Bronchial epithelial cell (primary cell): ENCODE data around the gene TRIM47. TPM values are rescaled to one million over a fixed set of nuclear protein-coding genes. Genes with fewer than 3 reads are reported as not detected.
"Not testable (repeated sequence)": the region's sequence is repeated elsewhere in the genome, so short reads cannot be mapped to it uniquely, and the experiment has no call there.

Experiments used
- DNase-seq: peaks from one replicate; pipeline ENCODE4 v3.0.0-alpha.2; 2010; ENCODE audit warnings: low read depth
- FAIRE-seq: peaks from 2 replicates; lab custom pipeline; 2011; peaks lifted over from hg19 to GRCh38; lab: Jason Lieb, UNC
- H3K27me3 ChIP-seq: 2 replicates; pipeline ENCODE4 v1.5.1; 2011; ENCODE audit warnings: low read length; ENCODE audit not compliant: control insufficient read depth, insufficient read depth
- H3K36me3 ChIP-seq: 2 replicates; pipeline ENCODE4 v1.5.1; 2011; ENCODE audit warnings: low read length; ENCODE audit not compliant: control insufficient read depth, insufficient read depth
- H3K4me3 ChIP-seq: 2 replicates; pipeline ENCODE4 v1.5.1; 2011; ENCODE audit warnings: mild to moderate bottlenecking, low read depth, low read length, control low read depth
- total RNA-seq: library from RNA; depleted of rRNA; stranded (reverse); fragments of >200 nt; gene quantifications from 2 replicates; pipeline ENCODE4 v1.2.1, GENCODE V29; 2014
- TF ChIP-seq, protein P1 (sequence below): IDR thresholded peaks from 2 replicates; pipeline ENCODE4 v1.5.1; 2011; ENCODE audit warnings: mild to moderate bottlenecking, moderate library complexity, low read length, control low read depth, inconsistent platforms; ENCODE audit not compliant: insufficient read depth, severe bottlenecking

Gene TRIM47
- total RNA-seq, 1 donor from 2014 or later = 10.5 TPM

DNA sequence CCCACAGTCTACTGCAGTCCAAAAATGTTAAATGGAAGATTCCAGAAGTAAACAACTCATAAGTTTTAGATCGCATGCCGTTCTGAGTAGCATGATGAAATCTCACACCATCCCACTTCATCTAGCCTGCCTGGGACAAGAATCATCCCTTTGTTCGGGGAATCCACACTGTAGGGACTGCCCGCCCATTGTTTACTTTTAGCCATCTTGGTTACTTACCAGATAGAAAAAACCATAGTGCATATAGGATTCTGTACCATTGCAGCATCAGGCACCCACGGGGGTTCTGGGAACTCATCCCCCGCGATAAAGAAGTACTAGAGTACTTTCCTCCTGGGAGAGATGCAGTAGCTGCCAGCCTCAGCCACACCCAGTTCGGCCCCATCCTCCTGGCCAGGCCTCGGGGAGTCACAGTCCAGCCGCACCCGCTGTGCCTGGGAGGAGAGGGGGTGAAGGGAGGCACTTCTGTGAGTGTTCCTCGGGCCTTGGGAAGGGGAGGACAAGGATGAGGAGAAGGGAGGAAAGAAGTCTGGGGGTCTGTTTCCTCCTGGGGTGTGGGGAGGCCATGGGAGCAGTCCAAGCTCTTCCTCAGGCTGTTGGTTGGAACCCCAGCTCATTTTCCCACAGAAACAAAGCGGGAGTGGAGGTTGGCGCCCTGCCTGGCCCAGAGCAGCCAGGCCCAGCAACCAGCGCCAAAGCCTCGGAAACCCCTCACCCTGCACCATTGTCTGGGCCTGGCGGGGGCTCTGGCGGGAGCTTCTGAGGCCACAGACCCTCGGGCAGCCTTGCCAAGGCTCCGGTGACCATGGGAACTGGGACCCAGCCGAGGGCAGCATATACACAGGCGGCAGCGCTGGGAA, 8.9 kb downstream of the TRIM47 start:
- H3K36me3 ChIP-seq = no peaks in the 10 kb centered on the region
- FAIRE-seq (no peak), DNase-seq (peak; percentile 54)
- H3K27me3 ChIP-seq = no peaks in the 10 kb centered on the region
- H3K4me3 ChIP-seq = no peak overlapping the region
- TF ChIP-seq, protein P1, sequence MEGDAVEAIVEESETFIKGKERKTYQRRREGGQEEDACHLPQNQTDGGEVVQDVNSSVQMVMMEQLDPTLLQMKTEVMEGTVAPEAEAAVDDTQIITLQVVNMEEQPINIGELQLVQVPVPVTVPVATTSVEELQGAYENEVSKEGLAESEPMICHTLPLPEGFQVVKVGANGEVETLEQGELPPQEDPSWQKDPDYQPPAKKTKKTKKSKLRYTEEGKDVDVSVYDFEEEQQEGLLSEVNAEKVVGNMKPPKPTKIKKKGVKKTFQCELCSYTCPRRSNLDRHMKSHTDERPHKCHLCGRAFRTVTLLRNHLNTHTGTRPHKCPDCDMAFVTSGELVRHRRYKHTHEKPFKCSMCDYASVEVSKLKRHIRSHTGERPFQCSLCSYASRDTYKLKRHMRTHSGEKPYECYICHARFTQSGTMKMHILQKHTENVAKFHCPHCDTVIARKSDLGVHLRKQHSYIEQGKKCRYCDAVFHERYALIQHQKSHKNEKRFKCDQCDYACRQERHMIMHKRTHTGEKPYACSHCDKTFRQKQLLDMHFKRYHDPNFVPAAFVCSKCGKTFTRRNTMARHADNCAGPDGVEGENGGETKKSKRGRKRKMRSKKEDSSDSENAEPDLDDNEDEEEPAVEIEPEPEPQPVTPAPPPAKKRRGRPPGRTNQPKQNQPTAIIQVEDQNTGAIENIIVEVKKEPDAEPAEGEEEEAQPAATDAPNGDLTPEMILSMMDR = no peak

DNA sequence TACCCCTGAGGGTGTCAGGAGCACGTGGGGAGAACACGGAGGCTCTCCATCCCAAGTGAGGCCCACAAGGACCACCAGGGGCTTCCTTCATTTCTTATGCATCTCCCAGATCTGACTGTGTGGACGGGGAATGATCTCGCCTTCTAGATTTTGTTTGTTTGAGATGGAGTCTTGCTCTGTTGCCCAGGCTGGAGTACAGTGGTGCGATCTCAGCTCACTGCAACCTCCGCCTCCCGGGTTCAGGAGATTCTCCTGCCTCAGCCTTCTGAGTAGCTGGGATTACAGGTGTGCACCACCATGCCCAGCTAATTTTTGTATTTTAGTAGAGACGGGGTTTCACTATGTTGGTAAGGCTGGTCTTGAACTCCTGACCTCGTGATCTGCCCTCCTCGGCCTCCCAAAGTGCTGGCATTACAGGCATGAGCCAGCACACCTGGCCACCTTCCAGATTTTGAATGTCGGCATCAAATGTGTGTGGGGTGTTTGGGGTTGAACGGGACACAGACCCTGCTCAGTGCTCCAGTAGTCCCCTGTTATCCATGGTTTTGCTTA, 9.6 kb downstream of the TRIM47 start:
- not testable (repeated sequence) for H3K36me3 ChIP-seq, H3K27me3 ChIP-seq, H3K4me3 ChIP-seq, FAIRE-seq, DNase-seq

DNA sequence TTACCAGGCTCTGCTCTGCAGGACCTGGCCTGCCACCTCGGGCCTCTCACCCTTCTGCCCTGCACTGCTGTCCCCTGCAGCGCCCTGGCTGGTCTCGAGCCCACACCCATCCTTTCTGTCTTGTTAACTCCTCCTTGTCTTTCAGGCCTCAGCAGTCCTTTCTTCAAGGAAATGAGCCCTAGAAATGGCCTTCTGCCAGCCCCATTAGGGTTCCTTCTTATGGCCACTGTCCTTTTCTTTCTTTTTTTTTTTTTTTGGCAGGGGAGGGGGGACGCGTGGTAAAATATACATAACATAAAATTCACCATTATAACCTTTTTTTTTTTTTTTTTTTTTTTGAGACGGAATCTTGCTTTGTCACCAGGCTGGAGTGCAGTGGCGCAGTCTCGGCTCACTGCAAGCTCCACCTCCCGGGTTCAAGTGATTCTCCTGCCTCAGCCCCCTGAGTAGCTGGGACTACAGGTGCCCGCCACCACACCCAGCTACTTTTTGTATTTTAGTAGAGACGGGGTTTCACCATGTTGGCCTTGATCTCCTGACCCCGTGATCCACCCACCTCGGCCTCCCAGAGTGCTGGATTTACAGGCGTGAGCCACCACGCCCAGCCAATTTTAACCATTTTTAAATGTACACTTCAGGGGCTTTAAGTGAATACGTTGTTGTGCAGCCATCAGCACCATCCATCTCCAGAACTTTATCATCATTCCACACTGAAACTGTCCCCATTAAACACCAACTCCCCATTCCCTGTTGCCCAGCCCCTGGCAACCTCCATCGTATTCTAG, 12.8 kb downstream of the TRIM47 start:
- not testable (repeated sequence) for H3K36me3 ChIP-seq, FAIRE-seq, DNase-seq, H3K27me3 ChIP-seq, H3K4me3 ChIP-seq

DNA sequence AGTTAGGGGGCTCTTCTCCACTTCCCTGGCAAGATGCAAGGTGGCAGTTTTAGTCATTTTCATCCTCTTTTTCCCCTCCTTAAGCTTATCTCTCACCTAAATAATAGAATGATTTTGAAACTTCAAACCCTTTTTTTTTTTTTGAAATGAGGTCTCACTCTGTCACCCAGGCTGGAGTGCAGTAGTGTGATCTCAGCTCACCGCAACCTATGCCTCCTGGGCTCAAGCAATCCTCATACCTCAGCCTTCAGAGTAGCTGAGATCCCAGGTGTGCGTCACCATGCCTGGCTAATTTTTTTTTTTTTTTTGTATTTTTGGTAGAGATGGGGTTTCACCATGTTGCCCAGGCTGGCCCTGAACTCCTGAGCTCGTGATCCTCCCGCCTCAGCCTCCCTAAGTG, 13.5 kb downstream of the TRIM47 start:
- DNase-seq = peak; percentile 69
- not testable (repeated sequence) for H3K27me3 ChIP-seq, H3K4me3 ChIP-seq, FAIRE-seq, H3K36me3 ChIP-seq

DNA sequence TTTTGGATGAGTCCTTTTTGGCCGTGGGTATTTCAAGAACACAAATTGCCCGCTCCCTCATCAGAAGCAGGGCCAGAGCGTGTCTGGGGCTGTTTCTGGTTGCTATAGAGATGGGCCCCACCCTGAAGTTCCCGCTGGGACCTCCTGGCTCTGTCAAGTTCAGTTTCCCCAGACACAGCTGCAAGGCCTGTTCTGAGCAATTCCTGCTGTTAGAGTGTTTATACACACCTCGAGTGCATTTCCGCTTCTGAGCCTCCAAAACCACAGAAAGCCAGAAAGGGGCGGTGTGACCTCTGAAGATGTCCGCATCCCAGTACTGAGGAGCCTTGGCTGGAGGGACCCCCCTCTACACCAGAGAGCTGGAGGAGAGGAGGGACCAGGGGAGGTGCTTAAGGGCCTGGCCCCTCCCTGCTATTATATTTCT, 13.9 kb downstream of the TRIM47 start:
- TF ChIP-seq, protein P1 = no peak
- DNase-seq (peak; percentile 79), FAIRE-seq (no peak)
- H3K27me3 ChIP-seq = no peaks in the 10 kb centered on the region
- no peaks in the 10 kb centered on the region for H3K36me3 ChIP-seq
- H3K4me3 ChIP-seq = no peak overlapping the region

DNA sequence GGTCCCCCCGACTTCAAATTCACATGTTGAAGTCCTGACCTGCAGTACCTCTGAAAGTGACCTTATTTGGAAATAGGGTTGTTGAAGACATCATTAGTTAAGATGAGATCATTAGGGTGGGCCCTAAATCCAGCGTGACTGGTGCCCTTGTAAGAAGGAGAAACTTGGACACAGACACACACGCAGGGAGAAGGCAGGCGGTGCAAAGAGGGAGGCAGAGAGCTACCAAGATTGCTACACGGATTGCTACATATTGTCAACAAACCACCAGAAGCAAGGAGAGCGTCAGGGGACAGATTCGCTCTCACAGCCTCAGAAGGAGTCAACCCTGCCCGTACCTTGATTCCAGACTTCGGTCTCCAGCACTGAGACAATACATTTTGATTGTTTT, 16.5 kb downstream of the TRIM47 start:
- DNase-seq (no peak), FAIRE-seq (no peak)
- H3K36me3 ChIP-seq = no peaks in the 10 kb centered on the region
- TF ChIP-seq, protein P1 = no peak
- H3K27me3 ChIP-seq = no peaks in the 10 kb centered on the region
- H3K4me3 ChIP-seq = no peak overlapping the region

DNA sequence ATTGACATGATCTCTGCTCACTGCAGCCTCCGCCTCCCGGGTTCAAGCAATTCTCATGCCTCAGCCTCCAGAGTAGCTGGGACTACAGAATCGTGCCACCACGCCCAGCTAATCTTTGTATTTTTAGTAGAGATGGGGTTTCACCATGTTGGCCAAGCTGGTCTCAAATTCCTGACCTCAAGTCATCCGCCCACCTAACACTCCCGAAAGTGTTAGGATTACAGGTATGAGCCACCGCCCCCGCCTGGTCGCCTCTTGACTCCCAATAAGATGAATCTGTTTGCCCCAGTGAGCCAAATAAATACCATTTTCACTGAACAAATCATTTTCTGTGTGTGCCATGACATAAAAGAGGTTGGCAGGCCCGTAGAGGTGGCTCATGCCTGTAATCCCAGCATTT, 19.0 kb downstream of the TRIM47 start:
- H3K36me3 ChIP-seq, FAIRE-seq, H3K4me3 ChIP-seq, H3K27me3 ChIP-seq, DNase-seq: not testable (repeated sequence)
